ENCODE measurements around the gene SPAG8.

GRCh38 chr9:35845824-35846771 lies 34.0 kb upstream of the SPAG8 start:
- TF ChIP-seq CTCF (conservative IDR thresholded peaks at IDR 0.05; ENCODE audit: low read length) (no peak), EZH2phosphoT487 (IDR thresholded peaks at IDR 0.05; ENCODE audit: borderline replicate concordance) (no peak)

Data from Loucy (cell line).